Activated B cell treated with CpG ODN at 0.5 μM for 24 hours (primary cell): ENCODE measurements around the gene RIC3. TPM values are rescaled to one million over a fixed set of nuclear protein-coding genes. Genes with fewer than 3 reads are reported as not detected.
A peak's percentile ranks its signal among the peaks of the same experiment; 100 is the strongest.
"Not testable (repeated sequence)": the region's sequence is repeated elsewhere in the genome, so short reads cannot be mapped to it uniquely, and the experiment has no call there.

Source experiments
- ATAC-seq: fragments of 200-7000 bp; cut with Tn5 transposase; one replicate; pipeline ENCODE4 v1.10.0; 2021; ENCODE audit warnings: low read depth, mild to moderate bottlenecking, moderate library complexity
- CTCF ChIA-PET: fragments of 350-600 bp; sonication (Branson Sonifier 250); formaldehyde crosslinking; loops from one replicate; lab custom pipeline; 2021; ENCODE audit warnings: antibody characterized with exemption; lab: Charles Lee
- POLR2A ChIA-PET: fragments of 350-600 bp; sonication (Branson Sonifier 250); formaldehyde crosslinking; loops from one replicate; lab custom pipeline; 2021; ENCODE audit warnings: antibody characterized with exemption; lab: Charles Lee
- DNase-seq: peaks from one replicate; pipeline ENCODE4 v3.0.0; 2022
- H3K27ac Mint-ChIP-seq: one replicate; pipeline ENCODE4 v1.8.0; 2020; ENCODE audit warnings: mixed read lengths
- H3K27me3 Mint-ChIP-seq: one replicate; pipeline ENCODE4 v1.8.0; 2021; ENCODE audit warnings: mixed read lengths
- H3K36me3 Mint-ChIP-seq: one replicate; pipeline ENCODE4 v1.8.0; 2021; ENCODE audit warnings: low read depth, mixed read lengths
- H3K4me1 Mint-ChIP-seq: one replicate; pipeline ENCODE4 v1.8.0; 2021; ENCODE audit warnings: mixed read lengths
- H3K4me3 Mint-ChIP-seq: one replicate; pipeline ENCODE4 v1.8.0; 2020; ENCODE audit warnings: mild to moderate bottlenecking, mixed read lengths
- H3K9me3 Mint-ChIP-seq: one replicate; pipeline ENCODE4 v1.8.0; 2020; ENCODE audit warnings: mixed read lengths
- intact Hi-C: fragments of 100-400 bp; cut with micrococcal nuclease; formaldehyde crosslinking; loops from one replicate; pipeline ENCODE4 v1.15.1; 2024
- total RNA-seq: library from RNA; stranded (reverse); gene quantifications from 2 replicates; pipeline ENCODE4 v1.2.3, GENCODE V29; 2022
- TF ChIP-seq, protein P1 (sequence below): fragments of 200-600 bp; IDR thresholded peaks from one replicate; pipeline ENCODE4 v1.8.0; 2022; ENCODE audit warnings: antibody characterized with exemption, mild to moderate bottlenecking

RIC3 gene
- total RNA-seq, 1 donor from 2014 or later = 52.8 TPM

DNA sequence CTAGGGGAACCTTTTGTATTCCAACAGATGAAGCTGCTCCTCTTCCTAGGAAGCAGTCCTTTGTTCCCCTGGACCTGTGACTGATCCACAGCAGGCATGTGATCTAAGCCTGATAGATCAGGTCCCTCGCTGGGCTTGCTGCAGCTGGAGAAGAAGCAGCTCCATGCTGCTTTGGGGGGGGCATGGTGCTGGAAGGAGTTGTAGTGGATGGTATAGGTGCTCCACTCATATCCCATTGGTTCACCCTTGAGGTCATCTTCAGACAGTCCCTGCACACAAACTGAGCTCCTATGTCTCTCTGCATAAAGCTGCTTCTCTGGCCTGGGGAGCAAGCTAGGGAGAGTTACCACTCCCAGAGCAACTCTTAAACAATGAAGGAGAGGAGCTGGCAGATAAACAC lies 9.5 kb upstream of the RIC3 start:
- H3K27me3 Mint-ChIP-seq = peaks cover 28% of the 10 kb centered on the region
- intact Hi-C loops = no loop called here
- H3K27ac Mint-ChIP-seq = no peak overlapping the region
- ATAC-seq = no peak
- no peaks in the 10 kb centered on the region for H3K9me3 Mint-ChIP-seq
- ChIA-PET POLR2A (no interaction called here), CTCF (no interaction called here)
- no peak for DNase-seq
- TF ChIP-seq, protein P1, sequence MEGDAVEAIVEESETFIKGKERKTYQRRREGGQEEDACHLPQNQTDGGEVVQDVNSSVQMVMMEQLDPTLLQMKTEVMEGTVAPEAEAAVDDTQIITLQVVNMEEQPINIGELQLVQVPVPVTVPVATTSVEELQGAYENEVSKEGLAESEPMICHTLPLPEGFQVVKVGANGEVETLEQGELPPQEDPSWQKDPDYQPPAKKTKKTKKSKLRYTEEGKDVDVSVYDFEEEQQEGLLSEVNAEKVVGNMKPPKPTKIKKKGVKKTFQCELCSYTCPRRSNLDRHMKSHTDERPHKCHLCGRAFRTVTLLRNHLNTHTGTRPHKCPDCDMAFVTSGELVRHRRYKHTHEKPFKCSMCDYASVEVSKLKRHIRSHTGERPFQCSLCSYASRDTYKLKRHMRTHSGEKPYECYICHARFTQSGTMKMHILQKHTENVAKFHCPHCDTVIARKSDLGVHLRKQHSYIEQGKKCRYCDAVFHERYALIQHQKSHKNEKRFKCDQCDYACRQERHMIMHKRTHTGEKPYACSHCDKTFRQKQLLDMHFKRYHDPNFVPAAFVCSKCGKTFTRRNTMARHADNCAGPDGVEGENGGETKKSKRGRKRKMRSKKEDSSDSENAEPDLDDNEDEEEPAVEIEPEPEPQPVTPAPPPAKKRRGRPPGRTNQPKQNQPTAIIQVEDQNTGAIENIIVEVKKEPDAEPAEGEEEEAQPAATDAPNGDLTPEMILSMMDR = no peak
- no peak overlapping the region for H3K4me3 Mint-ChIP-seq
- H3K36me3 Mint-ChIP-seq = no peaks in the 10 kb centered on the region
- no peaks in the 10 kb centered on the region for H3K4me1 Mint-ChIP-seq

DNA sequence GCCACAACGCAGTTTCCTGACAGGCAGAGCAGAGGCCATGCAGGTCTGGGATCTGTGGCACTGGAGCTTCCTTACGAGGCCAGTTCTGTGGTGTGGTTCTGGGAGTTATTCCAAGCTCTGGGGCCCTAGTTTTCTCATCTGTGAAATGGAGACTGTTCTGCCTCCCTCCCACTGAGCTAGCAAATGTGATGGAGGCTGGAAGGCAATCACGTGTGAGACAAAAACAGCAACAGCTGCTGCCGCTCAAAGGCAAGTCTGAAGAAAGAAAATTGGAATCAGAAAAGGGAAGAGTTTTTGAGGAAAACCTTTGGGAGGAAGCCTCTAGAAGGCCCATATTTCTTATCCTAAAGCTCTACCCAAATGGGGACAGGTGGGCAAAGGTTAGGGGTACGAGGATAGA lies 8.3 kb upstream of the RIC3 start:
- Mint-ChIP-seq H3K27ac (no peak overlapping the region), H3K4me1 (no peaks in the 10 kb centered on the region), H3K4me3 (no peak overlapping the region), H3K36me3 (no peaks in the 10 kb centered on the region), H3K27me3 (peaks cover 24% of the 10 kb centered on the region), H3K9me3 (no peaks in the 10 kb centered on the region)
- ChIA-PET POLR2A (interaction anchor here (0.9 kb wide), 1 partner anchor 72 kb away, joined by 4 read pairs; no protein-coding TSS in a partner anchor), CTCF (no interaction called here)
- TF ChIP-seq, protein P1 = no peak
- intact Hi-C loops = no loop called here
- ATAC-seq (no peak), DNase-seq (no peak)

DNA sequence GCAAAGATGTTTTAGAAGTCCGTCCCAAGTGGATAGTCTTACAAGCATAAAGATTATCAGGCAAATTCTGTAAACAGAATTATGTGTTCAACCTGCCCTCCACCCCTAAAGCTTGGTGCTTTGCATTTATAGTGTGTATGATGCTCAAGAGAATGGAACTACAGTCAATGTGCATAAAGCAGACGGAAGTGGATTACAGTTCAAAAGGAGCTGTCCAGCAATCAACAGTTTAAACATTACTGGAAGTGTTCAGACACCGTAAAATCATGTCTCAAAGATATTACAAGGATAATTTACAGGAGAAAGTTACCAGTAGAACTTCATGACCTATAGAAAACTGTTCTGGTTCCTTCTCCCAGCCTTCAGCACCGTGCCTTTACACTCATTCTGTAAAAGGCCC lies 1.0 kb downstream of the RIC3 start:
- TF ChIP-seq, protein P1 = no peak
- intact Hi-C loops = no loop called here
- H3K27me3 Mint-ChIP-seq = peaks cover 7% of the 10 kb centered on the region
- H3K36me3 Mint-ChIP-seq = peaks cover 7% of the 10 kb centered on the region
- POLR2A ChIA-PET = no interaction called here
- H3K27ac Mint-ChIP-seq = no peak overlapping the region
- H3K4me3 Mint-ChIP-seq = peak overlapping the region; percentile 94
- no peaks in the 10 kb centered on the region for H3K9me3 Mint-ChIP-seq
- DNase-seq = no peak
- CTCF ChIA-PET = no interaction called here
- ATAC-seq = no peak
- peaks cover 27% of the 10 kb centered on the region for H3K4me1 Mint-ChIP-seq

DNA sequence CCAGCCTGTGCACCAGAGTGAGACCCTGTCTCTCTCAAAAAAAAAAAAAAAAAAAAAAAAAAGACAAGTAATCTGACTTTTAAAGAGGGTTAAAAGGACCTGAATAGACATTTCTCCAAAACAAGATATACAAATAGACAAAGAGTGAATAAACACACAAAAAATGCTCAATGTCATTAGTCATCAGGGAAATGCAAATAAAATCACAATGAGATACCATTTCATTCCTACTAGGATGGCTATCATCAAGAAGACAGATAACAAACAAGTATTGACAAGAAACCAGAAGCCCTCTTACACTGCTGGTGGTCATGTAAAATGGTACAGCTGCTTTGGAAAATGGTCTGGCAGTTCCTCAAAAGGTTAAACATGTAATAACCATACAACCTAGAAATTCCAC lies 4.1 kb downstream of the RIC3 start:
- Mint-ChIP-seq H3K27me3 (no peaks in the 10 kb centered on the region), H3K4me3 (no peak overlapping the region), H3K36me3 (peaks cover 9% of the 10 kb centered on the region), H3K9me3 (no peaks in the 10 kb centered on the region), H3K4me1 (peaks cover 27% of the 10 kb centered on the region), H3K27ac (no peak overlapping the region)
- CTCF ChIA-PET = no interaction called here
- POLR2A ChIA-PET = no interaction called here
- ATAC-seq = no peak
- intact Hi-C loops = no loop called here
- TF ChIP-seq, protein P1 = no peak
- DNase-seq = no peak

DNA sequence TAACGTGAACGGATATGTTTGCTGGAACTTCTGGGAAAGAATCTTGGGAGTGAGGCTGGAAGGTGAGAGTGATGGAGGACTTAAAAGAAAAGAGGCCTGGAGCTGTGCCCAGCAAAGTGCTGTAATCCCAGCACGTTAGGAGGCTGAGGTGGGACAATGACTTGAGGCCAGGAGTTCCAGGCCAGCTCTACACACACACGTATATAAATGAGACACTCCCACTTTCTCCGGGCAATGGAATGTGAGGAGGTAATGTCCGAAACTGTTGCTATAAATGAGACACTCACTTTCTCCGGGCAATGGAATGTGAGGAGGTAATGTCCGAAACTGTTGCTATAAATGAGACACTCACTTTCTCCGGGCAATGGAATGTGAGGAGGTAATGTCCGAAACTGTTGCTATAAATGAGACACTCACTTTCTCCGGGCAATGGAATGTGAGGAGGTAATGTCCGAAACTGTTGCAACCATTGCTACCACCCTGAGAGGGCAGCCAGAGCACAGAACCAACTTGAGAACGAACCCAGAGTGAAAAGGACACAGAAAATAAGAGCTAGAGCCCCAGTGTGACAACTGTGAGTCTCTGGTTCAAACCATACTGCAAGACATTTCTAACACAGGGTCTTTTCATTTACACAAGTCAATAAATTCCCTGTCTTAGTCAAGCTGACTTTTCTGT lies 7.1 kb downstream of the RIC3 start:
- H3K27ac Mint-ChIP-seq, DNase-seq, intact Hi-C loops, POLR2A ChIA-PET, H3K9me3 Mint-ChIP-seq, H3K27me3 Mint-ChIP-seq, ATAC-seq, H3K4me3 Mint-ChIP-seq, H3K4me1 Mint-ChIP-seq: not testable (repeated sequence)
- CTCF ChIA-PET = interaction anchor here (0.7 to 1.0 kb wide), 2 partner anchors 62 to 679 kb away, joined by 3 read pairs; no protein-coding TSS in a partner anchor
- peaks cover 11% of the 10 kb centered on the region for H3K36me3 Mint-ChIP-seq
